22Rv1 (cell line): ENCODE results near the gene PTPRG.

Experiments used
- ZFX ChIP-seq: fragments of 450-650 bp; IDR thresholded peaks from 2 replicates; pipeline ENCODE4 v1.6.1; 2017; ENCODE audit warnings: antibody characterized with exemption, borderline replicate concordance
- TF ChIP-seq, protein P1 (sequence below): fragments of 450-650 bp; IDR thresholded peaks from 2 replicates; pipeline ENCODE4 v1.5.1; 2017; ENCODE audit warnings: mild to moderate bottlenecking

DNA sequence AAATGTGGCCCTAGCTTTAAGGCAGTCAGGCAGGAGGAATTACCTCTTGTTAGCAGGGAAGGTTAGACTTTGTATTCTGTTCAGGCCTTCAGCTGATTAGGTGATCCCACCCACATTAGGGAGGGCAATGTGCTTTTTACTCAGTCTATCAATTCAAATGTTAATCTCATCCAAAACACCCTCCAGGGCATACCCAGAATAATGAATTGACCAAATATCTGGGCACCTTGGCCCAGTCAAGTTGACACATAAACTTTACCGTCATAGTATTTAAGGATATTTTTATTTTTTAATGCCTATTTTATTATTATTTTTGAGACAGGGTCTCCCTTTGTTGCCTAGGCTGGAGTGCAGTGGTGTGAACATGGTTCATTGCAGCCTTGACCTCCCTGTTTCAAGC, 146.1 kb downstream of the PTPRG start:
- TF ChIP-seq, protein P1, sequence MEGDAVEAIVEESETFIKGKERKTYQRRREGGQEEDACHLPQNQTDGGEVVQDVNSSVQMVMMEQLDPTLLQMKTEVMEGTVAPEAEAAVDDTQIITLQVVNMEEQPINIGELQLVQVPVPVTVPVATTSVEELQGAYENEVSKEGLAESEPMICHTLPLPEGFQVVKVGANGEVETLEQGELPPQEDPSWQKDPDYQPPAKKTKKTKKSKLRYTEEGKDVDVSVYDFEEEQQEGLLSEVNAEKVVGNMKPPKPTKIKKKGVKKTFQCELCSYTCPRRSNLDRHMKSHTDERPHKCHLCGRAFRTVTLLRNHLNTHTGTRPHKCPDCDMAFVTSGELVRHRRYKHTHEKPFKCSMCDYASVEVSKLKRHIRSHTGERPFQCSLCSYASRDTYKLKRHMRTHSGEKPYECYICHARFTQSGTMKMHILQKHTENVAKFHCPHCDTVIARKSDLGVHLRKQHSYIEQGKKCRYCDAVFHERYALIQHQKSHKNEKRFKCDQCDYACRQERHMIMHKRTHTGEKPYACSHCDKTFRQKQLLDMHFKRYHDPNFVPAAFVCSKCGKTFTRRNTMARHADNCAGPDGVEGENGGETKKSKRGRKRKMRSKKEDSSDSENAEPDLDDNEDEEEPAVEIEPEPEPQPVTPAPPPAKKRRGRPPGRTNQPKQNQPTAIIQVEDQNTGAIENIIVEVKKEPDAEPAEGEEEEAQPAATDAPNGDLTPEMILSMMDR, result no peak
- TF ChIP-seq ZFX, result no peak
